Colonic mucosa (tissue), 4 donors: ENCODE results near the gene CPNE9. TPM values are rescaled to one million over a fixed set of nuclear protein-coding genes. Genes with fewer than 3 reads are reported as not detected.
A peak's percentile ranks its signal among the peaks of the same experiment; 100 is the strongest.

Experiments
- DNase-seq: peaks from one replicate; pipeline ENCODE4 v3.0.0-alpha.2; 2020
- H3K27ac ChIP-seq: fragments of 200-600 bp; one replicate; pipeline ENCODE4 v1.8.0; 2021
- H3K27me3 ChIP-seq: fragments of 200-600 bp; one replicate; pipeline ENCODE4 v1.8.0; 2021
- H3K36me3 ChIP-seq: fragments of 200-600 bp; one replicate; pipeline ENCODE4 v1.8.0; 2021
- H3K4me1 ChIP-seq: fragments of 200-600 bp; one replicate; pipeline ENCODE4 v1.8.0; 2021; ENCODE audit warnings: mild to moderate bottlenecking
- H3K4me3 ChIP-seq: fragments of 200-600 bp; one replicate; pipeline ENCODE4 v1.8.0; 2021
- H3K9ac ChIP-seq, 2 donors: one replicate each; pipeline ENCODE4 v1.7.0; 2013; ENCODE audit warnings: control low read depth in 2 of 2, low read depth in 2 of 2, low read length in 2 of 2
- H3K9me3 ChIP-seq: fragments of 200-600 bp; one replicate; pipeline ENCODE4 v1.8.0; 2021
- intact Hi-C: fragments of 100-400 bp; cut with DNase I; formaldehyde crosslinking; loops from one replicate; pipeline ENCODE4 v1.14.1; 2022
- total RNA-seq, 2 donors: library from RNA; stranded (reverse); fragmentation: NEBNext Ultra II Directional in 1 of 2; extraction: Animal tissue kit (Norgen Biotek cat#: 25700) in 1 of 2; gene quantifications; one replicate each; pipeline ENCODE4 v1.2.1, GENCODE V29; 2021
- TF ChIP-seq, protein P1 (sequence below): fragments of 200-600 bp; IDR thresholded peaks from one replicate; pipeline ENCODE4 v1.8.0; 2022; ENCODE audit warnings: antibody characterized with exemption, mild to moderate bottlenecking
- donor health status: healthy.
- donor health status: DM: no; HTN: no; CAD: no.
- donor health status: DM: no; HTN: no; CAD: no.

CPNE9 gene
- total RNA-seq, 2 donors from 2014 or later: not detected

DNA sequence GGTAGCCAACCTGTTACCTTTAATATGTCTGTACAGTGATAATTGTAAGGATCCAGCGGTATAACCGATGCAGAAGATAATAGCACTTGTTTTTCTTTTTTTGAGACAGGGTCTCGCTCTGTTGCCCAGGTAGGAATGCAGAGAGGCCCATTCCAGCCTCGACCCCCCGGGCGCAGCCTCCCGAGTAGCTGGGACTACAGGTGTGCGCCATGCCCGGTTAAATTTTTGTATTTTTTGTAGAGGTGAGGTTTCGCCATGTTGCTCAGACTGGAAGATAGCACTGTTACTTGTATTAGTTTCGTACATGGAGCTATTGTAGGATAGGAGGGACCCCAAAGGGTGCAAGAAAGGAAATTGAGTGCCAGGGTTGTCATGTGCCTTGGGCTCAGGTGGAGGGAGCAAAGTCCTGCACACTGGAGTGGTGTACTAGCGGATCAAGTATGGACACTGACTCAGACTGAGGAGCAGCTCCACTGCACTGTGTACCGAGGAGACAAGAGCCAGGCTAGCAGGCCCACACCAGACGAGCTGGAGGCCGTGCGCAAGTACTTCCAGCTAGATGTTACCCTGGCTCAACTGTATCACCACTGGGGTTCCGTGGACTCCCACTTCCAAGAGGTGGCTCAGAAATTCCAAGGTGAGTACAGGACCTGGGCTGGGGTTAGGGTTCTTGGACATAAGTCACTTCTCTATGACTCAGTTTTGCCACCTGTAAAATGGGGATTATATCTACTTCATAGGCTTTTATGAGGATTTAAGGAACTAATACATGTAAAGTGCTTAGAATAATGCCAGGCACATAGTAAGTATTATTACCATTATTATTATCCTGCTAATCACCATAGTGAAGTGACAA lies 47.2 kb downstream of the CPNE9 start:
- Histone ChIP-seq H3K36me3 (peaks cover 8% of the 10 kb centered on the region), H3K27ac (peak overlapping the region; percentile 90), H3K4me3 (peak overlapping the region; percentile 54), H3K9me3 (no peaks in the 10 kb centered on the region), H3K9ac (peak overlapping the region; percentile 64 to 94), H3K4me1 (peaks cover 7% of the 10 kb centered on the region), H3K27me3 (no peaks in the 10 kb centered on the region)
- TF ChIP-seq, protein P1, sequence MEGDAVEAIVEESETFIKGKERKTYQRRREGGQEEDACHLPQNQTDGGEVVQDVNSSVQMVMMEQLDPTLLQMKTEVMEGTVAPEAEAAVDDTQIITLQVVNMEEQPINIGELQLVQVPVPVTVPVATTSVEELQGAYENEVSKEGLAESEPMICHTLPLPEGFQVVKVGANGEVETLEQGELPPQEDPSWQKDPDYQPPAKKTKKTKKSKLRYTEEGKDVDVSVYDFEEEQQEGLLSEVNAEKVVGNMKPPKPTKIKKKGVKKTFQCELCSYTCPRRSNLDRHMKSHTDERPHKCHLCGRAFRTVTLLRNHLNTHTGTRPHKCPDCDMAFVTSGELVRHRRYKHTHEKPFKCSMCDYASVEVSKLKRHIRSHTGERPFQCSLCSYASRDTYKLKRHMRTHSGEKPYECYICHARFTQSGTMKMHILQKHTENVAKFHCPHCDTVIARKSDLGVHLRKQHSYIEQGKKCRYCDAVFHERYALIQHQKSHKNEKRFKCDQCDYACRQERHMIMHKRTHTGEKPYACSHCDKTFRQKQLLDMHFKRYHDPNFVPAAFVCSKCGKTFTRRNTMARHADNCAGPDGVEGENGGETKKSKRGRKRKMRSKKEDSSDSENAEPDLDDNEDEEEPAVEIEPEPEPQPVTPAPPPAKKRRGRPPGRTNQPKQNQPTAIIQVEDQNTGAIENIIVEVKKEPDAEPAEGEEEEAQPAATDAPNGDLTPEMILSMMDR: no peak
- peak; percentile 58 for DNase-seq
- intact Hi-C loops: no loop called here

DNA sequence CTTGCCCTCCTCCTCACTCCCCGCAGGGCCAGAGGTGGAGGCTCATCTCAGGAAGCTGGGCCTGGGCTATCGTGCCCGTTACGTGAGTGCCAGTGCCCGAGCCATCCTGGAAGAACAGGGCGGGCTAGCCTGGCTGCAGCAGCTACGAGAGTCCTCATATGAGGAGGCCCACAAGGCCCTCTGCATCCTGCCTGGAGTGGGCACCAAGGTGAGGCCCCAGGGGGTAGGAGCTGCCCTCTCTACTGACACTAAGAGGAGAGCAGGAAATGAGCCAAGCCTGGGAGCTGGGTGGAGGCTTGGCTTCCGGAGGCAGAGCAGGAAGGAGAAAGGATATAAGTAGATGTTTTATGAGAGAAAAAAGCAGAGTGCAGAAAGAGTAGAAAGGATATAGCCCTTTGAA lies 51.0 kb downstream of the CPNE9 start:
- H3K4me3 ChIP-seq: no peak overlapping the region
- H3K27me3 ChIP-seq: no peaks in the 10 kb centered on the region
- intact Hi-C loops: no loop called here
- H3K9me3 ChIP-seq: no peaks in the 10 kb centered on the region
- peaks cover 8% of the 10 kb centered on the region for H3K36me3 ChIP-seq
- H3K4me1 ChIP-seq: peaks cover 7% of the 10 kb centered on the region
- TF ChIP-seq, protein P1: no peak
- no peak overlapping the region for H3K27ac ChIP-seq
- no peak overlapping the region for H3K9ac ChIP-seq
- DNase-seq: no peak

DNA sequence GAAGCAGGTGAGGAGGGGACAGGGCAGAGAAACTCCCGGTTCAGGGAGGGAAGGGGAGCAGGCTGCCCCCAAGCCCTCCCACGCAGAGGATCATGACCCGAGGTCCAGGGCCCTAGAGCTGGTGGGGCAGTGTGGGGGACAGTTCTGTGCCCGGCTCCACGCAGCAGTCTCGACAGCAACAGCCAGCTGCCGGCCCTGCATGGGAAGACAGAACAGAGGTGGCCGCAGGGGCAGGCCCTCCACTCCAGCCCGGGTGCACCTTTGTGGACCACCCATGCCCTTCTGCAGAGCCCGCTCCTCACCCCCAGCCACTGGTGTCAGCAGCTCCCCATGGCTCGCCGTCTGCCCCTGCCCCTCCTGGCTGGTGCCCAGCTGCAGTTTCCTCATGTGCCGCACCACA lies 53.8 kb downstream of the CPNE9 start:
- no peaks in the 10 kb centered on the region for H3K9me3 ChIP-seq
- H3K36me3 ChIP-seq: peaks cover 8% of the 10 kb centered on the region
- H3K4me1 ChIP-seq: no peaks in the 10 kb centered on the region
- no peak overlapping the region for H3K27ac ChIP-seq
- no peak for DNase-seq
- H3K27me3 ChIP-seq: no peaks in the 10 kb centered on the region
- intact Hi-C loops: no loop called here
- H3K4me3 ChIP-seq: no peak overlapping the region
- H3K9ac ChIP-seq: no peak overlapping the region
- TF ChIP-seq, protein P1: no peak

DNA sequence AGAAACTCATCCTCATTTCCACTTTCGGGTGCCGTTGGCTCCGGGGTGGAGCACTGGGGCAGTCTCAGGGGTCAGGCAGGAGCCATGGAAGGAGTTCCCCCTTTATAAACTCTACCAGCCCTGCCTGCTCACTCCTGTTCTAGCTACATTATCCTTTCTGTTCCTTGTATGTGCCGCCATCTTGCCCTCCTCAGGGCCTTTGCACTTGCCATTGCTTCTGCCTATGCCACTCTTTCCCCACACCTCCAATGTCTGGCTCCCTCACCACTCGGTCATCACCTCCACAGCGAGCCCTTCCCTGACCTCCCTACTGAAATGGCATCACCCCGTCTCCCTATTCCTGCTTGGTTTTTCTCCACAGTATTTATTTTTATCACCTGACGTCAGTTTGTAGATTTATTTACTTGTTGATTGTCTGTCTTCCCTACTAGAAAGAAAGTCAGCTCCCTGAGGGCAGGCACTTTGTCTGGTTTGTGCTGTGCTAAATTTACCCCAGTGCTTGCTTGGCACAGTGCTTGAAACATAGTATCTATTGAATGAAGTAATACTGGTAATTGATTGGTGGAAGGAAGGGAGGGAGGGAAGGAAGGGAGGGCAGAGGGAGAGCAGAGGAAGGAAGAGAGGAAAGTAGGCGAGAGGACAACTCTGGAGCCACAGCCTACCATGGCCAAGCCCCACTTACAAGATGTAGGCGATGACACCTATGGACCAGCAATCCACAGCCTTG lies 57.3 kb downstream of the CPNE9 start:
- H3K4me3 ChIP-seq: no peak overlapping the region
- H3K4me1 ChIP-seq: no peaks in the 10 kb centered on the region
- no peak overlapping the region for H3K27ac ChIP-seq
- peaks cover 8% of the 10 kb centered on the region for H3K36me3 ChIP-seq
- H3K27me3 ChIP-seq: no peaks in the 10 kb centered on the region
- no peak for DNase-seq
- TF ChIP-seq, protein P1: no peak
- H3K9me3 ChIP-seq: no peaks in the 10 kb centered on the region
- intact Hi-C loops: no loop called here
- H3K9ac ChIP-seq: no peak overlapping the region

DNA sequence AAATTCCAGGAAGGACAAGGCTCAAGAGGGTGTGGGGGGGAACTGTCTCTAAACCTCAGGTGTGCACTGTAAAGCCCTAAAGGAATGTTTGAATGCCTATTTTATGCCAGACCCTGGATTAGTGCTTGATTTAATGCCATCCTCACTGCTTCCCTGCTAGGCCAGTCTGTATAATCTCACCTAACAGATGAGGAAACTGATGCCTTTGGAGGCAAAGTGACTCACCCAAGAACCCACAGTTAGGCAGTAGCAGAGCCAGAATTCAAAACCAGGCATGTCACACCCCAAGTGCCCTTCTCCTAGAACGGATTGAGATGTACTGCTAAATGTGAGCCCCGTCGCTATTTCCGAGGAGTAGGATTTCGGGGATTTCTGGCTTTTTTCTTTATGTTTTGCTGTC lies 58.3 kb downstream of the CPNE9 start:
- no peaks in the 10 kb centered on the region for H3K27me3 ChIP-seq
- DNase-seq: no peak
- H3K4me1 ChIP-seq: no peaks in the 10 kb centered on the region
- TF ChIP-seq, protein P1: no peak
- no peak overlapping the region for H3K4me3 ChIP-seq
- no peaks in the 10 kb centered on the region for H3K9me3 ChIP-seq
- H3K9ac ChIP-seq: no peak overlapping the region
- intact Hi-C loops: no loop called here
- H3K36me3 ChIP-seq: peaks cover under 1% of the 10 kb centered on the region
- no peak overlapping the region for H3K27ac ChIP-seq
